GM21381 (cell line): ENCODE measurements around the gene NAGA.

Experiments
- ATAC-seq: cut with Tn5 transposase; IDR thresholded peaks from one replicate; pipeline ENCODE4 v1.9.1; 2021; ENCODE audit warnings: mild to moderate bottlenecking, moderate library complexity; ENCODE audit not compliant: unreplicated experiment

Gene NAGA

DNA sequence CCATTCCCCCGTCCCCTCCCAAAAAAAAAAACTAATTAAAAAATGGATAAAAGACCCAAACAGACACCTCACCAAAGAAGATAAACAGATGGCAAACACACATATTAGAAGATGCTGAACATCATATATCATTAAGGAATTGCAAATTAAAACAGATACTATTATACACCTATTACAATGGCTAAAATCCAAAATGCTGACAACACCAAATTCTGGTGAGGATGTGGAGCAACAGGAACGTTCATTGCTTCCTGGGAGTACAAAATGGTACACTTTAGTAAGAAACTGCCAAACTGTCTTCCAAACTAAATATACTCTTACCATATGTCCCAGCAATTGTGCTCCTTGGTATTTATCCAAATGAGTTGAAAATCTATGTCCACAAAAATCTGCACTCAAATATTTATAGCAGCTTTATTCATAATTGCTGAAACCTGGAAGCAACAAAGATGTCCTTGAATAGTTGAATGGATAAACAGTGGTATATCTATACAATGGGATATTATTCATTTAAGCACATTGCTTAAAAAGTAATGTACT lies 19.9 kb downstream of the NAGA start:
- ATAC-seq = no peak

DNA sequence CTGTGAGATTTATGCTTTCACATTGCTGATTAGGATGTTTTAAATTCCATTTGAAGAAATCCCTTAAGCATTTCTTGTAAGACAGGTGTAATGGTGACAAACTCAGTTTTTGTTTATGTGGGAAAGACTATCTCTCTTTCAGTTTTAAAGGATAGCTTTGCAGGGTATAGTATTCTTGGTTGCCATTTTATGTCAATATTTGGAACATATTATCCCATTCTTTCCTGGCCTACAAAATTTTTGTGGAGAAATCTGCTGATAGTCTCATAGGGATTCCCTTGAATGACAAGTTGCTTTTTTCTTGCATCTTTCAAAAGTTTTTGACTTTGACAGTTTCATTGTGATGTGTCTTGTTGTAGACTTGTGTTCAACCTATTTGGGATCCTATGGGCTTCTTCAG lies 28.8 kb downstream of the NAGA start:
- ATAC-seq = no peak

DNA sequence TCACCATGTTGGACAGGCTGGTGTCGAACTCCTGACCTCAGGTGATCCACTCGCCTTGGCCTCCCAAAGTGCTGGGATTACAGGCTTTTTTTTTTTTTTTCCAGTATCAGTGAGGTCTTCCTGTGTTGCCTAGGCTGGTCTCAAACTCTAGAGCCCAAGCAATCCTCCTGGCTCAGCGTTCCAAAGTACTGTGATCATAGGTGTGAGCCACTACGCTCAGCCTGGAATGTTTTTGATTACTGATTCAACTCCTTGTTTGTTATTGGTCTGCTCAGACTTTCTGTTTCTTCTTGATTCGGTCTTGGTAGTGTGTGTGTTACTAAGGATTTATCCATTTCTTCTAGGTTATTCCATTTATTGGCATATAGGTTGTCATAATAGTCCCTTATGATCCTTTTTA lies 31.3 kb downstream of the NAGA start:
- ATAC-seq = no peak

DNA sequence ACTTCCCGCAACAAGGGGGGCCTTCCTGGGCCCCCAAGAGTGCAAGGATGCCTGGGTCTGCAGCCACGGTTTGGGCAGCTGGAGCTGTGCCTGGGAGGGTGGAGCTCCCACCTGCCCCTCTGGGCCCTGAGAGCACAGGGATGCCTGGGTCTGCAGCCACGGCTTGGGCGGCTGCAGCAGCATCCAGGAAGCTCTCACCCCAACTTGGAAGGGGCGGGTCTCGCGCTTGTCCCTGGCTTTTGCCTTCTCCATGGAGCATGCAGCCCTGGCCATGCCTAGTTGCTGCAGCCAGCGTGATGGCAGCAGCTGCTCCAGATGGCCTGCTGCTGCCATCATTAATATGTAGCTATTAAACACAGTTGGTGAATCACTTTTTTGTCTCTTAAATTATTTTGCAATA lies 35.4 kb downstream of the NAGA start:
- ATAC-seq = no peak

DNA sequence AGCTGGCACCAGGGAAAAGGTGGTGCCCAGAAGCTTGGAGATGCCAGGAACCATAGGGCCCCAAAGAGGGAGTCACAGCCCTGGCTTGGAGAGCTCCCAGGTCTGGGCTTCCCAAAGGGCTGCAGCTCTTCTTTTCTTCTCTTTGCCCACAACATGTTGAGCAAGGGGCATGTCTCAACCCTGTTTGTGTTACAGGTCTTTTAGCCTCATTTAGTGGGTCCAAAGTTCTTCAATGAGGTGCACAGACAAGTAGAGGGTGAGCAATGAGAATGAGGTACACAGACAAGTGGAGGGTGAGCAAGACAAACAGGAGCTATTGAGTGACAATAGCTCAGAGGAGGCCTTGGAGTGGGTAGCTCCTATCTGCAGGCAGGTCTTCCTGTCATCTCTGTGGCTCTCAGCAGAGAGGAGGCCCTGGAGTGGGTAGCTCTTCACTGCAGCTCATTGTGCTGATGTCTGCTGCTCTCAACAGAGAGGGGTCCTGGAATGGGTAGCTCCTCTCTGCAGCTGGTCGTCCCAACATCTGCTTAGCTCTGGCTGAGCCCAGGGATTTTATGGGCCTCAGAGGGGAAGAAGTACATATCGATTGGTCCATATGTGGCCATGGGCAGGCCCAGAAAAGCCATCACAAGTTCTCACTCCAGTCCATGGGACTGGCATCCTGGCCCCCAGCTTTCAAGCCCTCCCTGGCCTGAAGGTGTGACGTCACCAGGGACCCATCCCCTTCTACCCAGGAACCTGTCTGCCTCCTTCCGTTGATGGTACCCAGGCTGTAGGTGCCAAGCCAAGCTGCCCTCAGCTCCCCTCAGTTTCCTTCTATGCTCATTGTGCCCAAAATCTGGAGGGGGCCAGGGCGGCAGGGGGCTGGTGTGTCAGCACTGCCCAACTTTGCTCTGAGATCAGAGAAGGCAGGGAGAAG lies 37.1 kb downstream of the NAGA start:
- no peak for ATAC-seq

DNA sequence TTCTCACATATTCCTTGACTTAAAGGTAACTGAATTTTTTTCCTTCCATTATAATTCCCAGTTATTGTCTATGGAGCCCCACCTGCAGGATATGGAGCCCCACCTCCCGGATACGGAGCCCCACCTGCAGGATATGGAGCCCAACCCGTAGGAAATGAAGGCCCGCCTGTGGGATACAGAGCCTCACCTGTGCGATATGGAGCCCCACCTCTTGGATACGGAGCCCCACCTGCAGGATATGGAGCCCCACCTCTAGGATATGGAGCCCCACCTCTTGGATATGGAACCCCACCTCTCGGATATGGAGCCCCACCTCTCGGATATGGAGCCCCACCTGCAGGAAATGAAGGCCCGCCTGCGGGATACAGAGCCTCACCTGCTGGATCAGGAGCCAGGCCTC lies 43.9 kb downstream of the NAGA start:
- ATAC-seq = no peak

DNA sequence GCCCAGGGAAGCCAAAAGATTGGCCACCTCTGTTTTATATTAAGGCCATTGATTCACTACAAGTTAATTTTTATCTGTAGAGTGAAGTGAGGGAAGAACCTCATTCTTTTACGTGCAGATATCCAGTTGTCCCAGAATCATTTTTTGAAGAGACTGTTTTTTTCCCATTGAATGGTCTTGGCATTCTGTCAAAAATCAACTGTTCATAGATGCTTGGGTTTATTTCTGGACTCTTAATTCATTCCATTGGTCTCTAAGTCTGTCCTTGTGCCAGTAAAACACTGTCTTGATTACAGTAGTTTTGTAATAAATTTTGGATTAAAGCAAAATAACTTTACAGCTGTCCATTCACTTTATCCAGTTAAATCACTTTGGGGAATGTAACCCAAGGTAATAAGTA lies 45.2 kb downstream of the NAGA start:
- no peak for ATAC-seq

DNA sequence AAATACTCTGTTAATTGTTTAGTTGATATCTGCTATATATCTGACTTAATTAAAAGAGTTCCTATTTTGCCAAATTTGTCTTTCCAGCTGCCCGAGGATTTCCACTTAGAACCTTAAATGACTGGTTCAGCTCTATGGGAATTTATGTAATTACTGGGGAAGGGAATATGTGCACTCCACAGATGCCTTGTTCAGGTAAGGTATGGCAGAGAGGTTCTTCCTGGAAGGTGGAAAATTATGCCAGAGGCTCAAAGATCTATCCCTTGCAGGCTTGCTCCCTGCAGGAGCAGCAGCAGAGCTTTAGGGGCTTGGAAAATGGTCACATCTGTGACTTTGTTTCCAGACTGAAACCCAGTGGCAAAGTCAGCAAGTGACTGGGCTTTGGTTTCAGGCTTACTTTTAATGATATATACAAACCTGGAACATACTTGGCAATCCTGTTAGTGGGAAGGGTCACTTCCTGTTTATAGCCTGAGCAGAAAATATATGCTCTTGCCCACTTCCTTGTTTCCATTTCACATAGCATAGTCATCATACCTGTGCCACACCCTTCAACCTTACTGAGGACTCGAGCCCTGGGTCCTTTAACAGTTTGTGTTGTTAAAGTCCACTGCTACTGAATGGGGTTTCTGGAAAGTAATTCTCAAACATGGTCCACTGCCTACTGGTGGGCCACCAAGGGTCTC lies 48.3 kb downstream of the NAGA start:
- ATAC-seq = no peak

DNA sequence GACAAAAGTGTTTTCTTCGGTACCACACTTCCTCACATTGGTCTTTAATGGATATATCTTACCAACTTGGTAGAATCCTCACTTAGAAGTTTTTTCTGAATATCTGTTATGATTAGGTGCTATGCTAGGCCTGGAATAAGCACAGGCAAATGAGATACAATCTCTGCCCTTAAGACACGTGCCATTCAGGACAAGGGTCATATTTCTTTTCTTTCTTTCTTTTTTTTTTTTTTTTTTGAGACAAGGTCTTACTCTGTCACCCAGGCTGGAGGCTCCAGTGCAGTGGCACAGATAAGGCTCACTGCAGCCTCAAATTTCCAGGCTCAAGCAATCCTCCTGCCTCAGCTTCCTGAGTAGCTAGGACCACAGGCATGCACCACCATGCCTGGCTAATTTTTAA lies 49.0 kb downstream of the NAGA start:
- no peak for ATAC-seq

DNA sequence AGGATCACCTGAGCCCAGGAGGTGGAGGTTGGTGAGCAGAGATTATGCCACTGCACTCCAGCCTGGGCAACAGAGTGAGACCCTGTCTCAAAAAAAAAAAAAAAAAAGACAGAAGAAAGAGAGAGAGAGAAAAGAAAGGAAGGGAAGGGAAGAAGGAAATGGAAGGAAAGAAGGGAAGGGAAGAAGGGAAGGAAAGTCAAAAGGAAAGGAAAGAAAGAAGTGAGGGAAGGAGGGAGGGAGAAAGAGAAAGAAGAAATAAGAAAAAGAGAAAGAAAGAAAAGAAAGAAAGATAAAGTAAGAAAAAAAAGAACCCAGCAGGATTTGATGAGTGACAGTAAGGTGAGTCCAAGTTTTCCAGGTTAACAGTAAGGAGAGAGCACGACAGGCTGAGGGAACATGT lies 52.4 kb downstream of the NAGA start:
- no peak for ATAC-seq

DNA sequence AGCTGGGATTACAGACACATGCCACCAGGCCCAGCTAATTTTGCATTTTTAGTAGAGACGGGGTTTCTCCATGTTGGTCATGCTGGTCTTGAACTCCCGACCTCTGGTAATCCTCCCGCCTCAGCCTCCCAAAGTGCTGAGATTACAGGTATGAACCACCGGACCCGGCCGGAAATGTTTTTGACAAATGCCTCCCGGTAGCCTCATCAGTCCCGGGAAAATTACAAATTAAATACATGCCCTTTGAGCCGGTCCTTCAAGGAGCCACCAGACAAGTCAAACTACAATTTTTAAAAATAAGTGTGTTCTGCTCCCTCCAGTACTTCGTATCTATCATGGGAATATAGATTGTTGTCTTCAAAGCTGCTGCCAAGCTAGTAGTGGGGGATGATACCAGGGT lies 54.5 kb downstream of the NAGA start:
- no peak for ATAC-seq

DNA sequence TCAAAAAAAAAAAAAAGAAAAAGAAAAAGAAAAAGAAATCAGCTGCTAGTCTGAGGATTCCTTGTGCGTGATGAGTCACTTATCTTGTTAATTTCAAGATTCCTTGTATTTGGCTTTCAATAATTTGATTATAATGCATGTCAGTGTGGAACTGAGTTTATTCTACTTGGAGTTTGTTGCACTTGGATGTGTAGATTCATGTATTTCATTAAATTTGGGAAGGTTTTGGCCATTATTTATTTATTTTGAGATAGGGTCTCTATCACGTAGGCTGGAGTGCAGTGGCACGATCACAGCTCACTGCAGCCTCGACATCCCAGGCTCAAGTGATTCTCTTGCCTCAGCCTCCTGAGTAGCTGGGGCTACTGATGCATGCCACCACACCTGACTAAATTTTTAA lies 57.2 kb downstream of the NAGA start:
- ATAC-seq = no peak

DNA sequence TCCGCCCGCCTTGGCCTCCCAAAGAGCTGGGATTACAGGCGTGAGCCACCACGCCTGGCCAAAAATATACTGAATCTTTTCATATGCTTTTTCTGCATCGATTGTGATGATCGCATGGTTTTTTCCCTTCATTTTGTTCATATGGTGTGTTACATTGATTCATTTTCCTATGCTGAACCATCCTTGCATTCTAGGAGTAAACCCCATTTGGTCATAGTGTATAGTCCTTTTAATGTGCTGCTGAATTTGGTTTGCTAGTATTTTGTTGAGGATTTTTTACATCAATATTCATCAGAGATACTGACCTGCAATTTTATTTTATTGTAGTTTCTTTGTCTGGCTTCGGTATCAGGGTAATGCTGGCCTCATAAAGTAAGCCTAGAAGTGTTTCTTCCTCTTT lies 59.8 kb downstream of the NAGA start:
- ATAC-seq = no peak
